Stomach (tissue), 9 donors: ENCODE data around the gene SIGLEC12. TPM values are rescaled to one million over a fixed set of nuclear protein-coding genes. Genes with fewer than 3 reads are reported as not detected.

Source experiments
- DNase-seq, 2 donors: peaks; one replicate each; pipeline versions ENCODE4 v3.0.0 to v3.0.0-alpha.2; 2013 to 2019
- H3K27ac ChIP-seq, 5 donors: fragments of 200-600 bp in 4 of 5; sonication (generic) in 4 of 5; one replicate each; pipeline ENCODE4 v1.5.1; 2013 to 2019; ENCODE audit warnings: mild to moderate bottlenecking in 1 of 5, moderate library complexity in 1 of 5
- H3K27me3 ChIP-seq, 3 donors: fragments of 200-600 bp; sonication (generic); one replicate each; pipeline ENCODE4 v1.5.1; 2017 to 2019; ENCODE audit warnings: mixed run types in 1 of 3
- H3K36me3 ChIP-seq, 4 donors: fragments of 200-600 bp; sonication (generic); 1 replicate in 3 of 4; 2 replicates in 1 of 4; pipeline ENCODE4 v1.5.1; 2016 to 2019
- H3K4me1 ChIP-seq, 4 donors: fragments of 200-600 bp; sonication (generic); one replicate each; pipeline ENCODE4 v1.5.1; 2016 to 2019
- H3K4me3 ChIP-seq, 4 donors: fragments of 200-600 bp; sonication (generic) in 3 of 4; one replicate each; pipeline ENCODE4 v1.5.1; 2016 to 2019; ENCODE audit warnings: mild to moderate bottlenecking in 1 of 4
- H3K9me3 ChIP-seq, 4 donors: fragments of 200-600 bp; sonication (generic); one replicate each; pipeline ENCODE4 v1.5.1; 2016 to 2019
- EP300 ChIP-seq: sonication (generic); formaldehyde crosslinking; IDR thresholded peaks from one replicate; pipeline ENCODE4 v1.6.1; 2017; ENCODE audit warnings: antibody characterized with exemption
- POLR2A ChIP-seq, 4 donors: fragments of 450-650 bp; IDR thresholded peaks; one replicate each; pipeline ENCODE4 v1.6.1; 2016; ENCODE audit warnings: antibody characterized with exemption in 4 of 4, control low read depth in 2 of 4, mild to moderate bottlenecking in 1 of 4, moderate library complexity in 1 of 4
- POLR2AphosphoS5 ChIP-seq, 3 donors: sonication (generic); formaldehyde crosslinking; IDR thresholded peaks; one replicate each; pipeline ENCODE4 v1.6.1; 2016; ENCODE audit warnings: antibody characterized with exemption in 3 of 3
- WGBS, 5 donors: extraction: QIAGEN DNeasy Blood & Tissue Kit in 3 of 5; methylation state at CpG; one replicate each; pipeline versions ENCODE4 v1.1.5 to v1.1.7; 2013 to 2018; 5-methylcytosine and 5-hydroxymethylcytosine counted together
- intact Hi-C: fragments of 100-400 bp; cut with DNase I; formaldehyde crosslinking; loops from one replicate; pipeline ENCODE4 v1.15.1; 2023; ENCODE audit warnings: low total_unique reads
- polyA plus RNA-seq, 3 donors: library from polyadenylated mRNA; stranded (reverse); fragments of 200-250 nt; gene quantifications; one replicate each; pipeline ENCODE4 v1.2.3, GENCODE V29; 2013
- total RNA-seq, 5 donors: library from RNA; depleted of rRNA; stranded (reverse); fragments of >200 nt; gene quantifications; one replicate each; pipeline versions ENCODE4 v1.1.0 to v1.2.3, GENCODE V29; 2014 to 2016
- TF ChIP-seq, protein P1 (sequence below), 7 experiments: fragments of 450-650 bp in 4 of 7; fragments of 200-600 bp in 3 of 7; sonication (generic) in 3 of 7; IDR thresholded peaks; one replicate each; pipeline ENCODE4 v1.5.1; 2016 to 2019; ENCODE audit warnings: antibody characterized with exemption in 7 of 7, control low read depth in 2 of 7, mild to moderate bottlenecking in 1 of 7
- donor health status: healthy with polysubstance abuse.
- donor health status: Bipolar disorder and iron deficiency.
- donor health status: healthy.

The SIGLEC12 gene
- total and polyA plus RNA-seq, 8 donors, result 0.10 to 1.2 (median 0.37) TPM; not detected in 5

DNA sequence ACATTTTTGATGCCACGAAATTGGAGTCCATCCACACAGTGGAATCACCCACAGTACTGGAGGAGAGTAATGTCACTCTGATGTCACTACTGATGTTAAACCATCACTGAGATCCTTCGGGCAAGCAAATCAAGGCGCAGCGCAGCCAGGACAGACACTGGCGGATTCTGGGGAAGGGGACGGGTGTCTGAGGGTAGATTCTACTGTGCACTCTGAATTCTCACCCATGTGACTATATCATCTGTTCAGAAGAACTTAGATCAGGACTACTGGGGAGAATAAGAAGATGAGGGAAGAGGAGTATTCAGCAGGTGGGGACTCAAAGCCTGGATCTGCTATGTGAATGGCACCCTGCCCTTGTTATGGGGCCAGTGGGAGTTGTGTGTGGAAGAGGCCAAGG lies 42.4 kb upstream of the SIGLEC12 start:
- intact Hi-C loops, result no loop called here
- WGBS, 5 donors, result 81 to 85% (median 83%) methylated on average over 6 of the region's 6 CpGs
- no peak for TF ChIP-seq EP300
- TF ChIP-seq, protein P1, sequence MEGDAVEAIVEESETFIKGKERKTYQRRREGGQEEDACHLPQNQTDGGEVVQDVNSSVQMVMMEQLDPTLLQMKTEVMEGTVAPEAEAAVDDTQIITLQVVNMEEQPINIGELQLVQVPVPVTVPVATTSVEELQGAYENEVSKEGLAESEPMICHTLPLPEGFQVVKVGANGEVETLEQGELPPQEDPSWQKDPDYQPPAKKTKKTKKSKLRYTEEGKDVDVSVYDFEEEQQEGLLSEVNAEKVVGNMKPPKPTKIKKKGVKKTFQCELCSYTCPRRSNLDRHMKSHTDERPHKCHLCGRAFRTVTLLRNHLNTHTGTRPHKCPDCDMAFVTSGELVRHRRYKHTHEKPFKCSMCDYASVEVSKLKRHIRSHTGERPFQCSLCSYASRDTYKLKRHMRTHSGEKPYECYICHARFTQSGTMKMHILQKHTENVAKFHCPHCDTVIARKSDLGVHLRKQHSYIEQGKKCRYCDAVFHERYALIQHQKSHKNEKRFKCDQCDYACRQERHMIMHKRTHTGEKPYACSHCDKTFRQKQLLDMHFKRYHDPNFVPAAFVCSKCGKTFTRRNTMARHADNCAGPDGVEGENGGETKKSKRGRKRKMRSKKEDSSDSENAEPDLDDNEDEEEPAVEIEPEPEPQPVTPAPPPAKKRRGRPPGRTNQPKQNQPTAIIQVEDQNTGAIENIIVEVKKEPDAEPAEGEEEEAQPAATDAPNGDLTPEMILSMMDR (IDR thresholded peaks at IDR 0.05), result no peak
- TF ChIP-seq POLR2A (IDR thresholded peaks at IDR 0.05), result no peak
- no peak for TF ChIP-seq POLR2AphosphoS5 (IDR thresholded peaks at IDR 0.05)
- no peak for DNase-seq
- peaks cover 0 to 78% (median 14%) of the 10 kb centered on the region in 3 donors for H3K27me3 ChIP-seq
- no peaks in the 10 kb centered on the region for H3K4me1 ChIP-seq
- H3K36me3 ChIP-seq, result no peaks in the 10 kb centered on the region
- no peak overlapping the region for H3K27ac ChIP-seq
- H3K9me3 ChIP-seq, result peaks cover 0 to 3% (median 0%) of the 10 kb centered on the region in 4 donors
- no peak overlapping the region for H3K4me3 ChIP-seq

GRCh38 chr19:51542699-51543098 lies 41.1 kb upstream of the SIGLEC12 start:
- WGBS, 5 donors, result 57 to 77% (median 69%) methylated on average over 5 of the region's 5 CpGs
- Histone ChIP-seq H3K4me1 (no peaks in the 10 kb centered on the region), H3K4me3 (no peak overlapping the region), H3K27ac (no peak overlapping the region), H3K27me3 (peaks cover 0 to 79% (median 22%) of the 10 kb centered on the region in 3 donors), H3K9me3 (no peaks in the 10 kb centered on the region), H3K36me3 (no peaks in the 10 kb centered on the region)
- TF ChIP-seq EP300 (no peak), POLR2AphosphoS5 (IDR thresholded peaks at IDR 0.05) (no peak), POLR2A (IDR thresholded peaks at IDR 0.05) (no peak)
- TF ChIP-seq, protein P1 (IDR thresholded peaks at IDR 0.05), result no peak
- intact Hi-C loops, result no loop called here
- DNase-seq, result no peak

DNA sequence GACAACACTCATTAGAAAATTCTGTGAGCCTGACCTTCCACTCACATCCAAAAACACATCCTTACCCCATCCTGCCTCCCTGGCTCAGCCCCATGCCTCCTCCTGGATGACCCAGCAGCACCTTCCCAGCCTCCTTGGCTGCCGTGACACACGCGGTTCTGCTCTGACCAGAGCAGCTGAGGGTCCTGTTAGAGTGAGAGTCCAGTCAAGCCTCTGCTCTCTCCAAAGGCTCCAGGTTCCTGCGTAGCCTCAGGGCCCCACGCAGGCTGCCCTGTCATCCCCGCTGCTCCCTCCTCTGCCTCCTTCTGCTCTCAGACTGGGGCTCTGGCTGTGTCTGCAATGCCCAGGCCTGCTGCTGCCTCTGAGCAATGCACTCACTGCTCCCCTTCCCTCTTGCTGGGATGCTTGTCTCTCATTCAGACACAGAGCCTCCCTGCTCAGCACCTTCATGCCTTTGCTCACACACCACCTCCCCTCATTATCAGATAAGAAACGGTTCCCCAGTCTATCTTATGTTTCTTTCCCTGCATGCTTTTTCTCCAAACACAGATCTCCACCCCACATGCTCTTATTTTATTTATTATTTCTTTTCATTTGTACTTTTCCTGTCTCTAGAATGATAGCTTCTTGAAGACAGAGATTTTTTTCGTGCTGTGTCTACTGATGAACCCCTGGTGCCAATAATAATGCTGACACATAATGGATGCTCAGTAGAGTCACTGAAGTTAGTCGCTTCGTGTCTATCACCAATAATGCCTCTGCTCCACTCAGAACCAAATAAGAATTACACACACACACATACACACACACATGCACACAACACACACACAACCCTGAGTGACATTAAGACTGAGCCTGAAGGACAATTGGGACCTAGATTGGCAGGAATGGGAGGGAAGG lies 40.1 kb upstream of the SIGLEC12 start:
- no peaks in the 10 kb centered on the region for H3K9me3 ChIP-seq
- no peak overlapping the region for H3K27ac ChIP-seq
- no peaks in the 10 kb centered on the region for H3K36me3 ChIP-seq
- WGBS, 5 donors, result 50 to 66% (median 57%) methylated on average over 10 of the region's 10 CpGs
- no peak overlapping the region for H3K4me3 ChIP-seq
- peaks cover 0 to 79% (median 24%) of the 10 kb centered on the region in 3 donors for H3K27me3 ChIP-seq
- no peak for TF ChIP-seq POLR2AphosphoS5 (IDR thresholded peaks at IDR 0.05)
- TF ChIP-seq POLR2A (IDR thresholded peaks at IDR 0.05), result no peak
- TF ChIP-seq, protein P1 (IDR thresholded peaks at IDR 0.05), result no peak
- TF ChIP-seq EP300, result no peak
- no peak for DNase-seq
- no peaks in the 10 kb centered on the region for H3K4me1 ChIP-seq
- intact Hi-C loops, result no loop called here

DNA sequence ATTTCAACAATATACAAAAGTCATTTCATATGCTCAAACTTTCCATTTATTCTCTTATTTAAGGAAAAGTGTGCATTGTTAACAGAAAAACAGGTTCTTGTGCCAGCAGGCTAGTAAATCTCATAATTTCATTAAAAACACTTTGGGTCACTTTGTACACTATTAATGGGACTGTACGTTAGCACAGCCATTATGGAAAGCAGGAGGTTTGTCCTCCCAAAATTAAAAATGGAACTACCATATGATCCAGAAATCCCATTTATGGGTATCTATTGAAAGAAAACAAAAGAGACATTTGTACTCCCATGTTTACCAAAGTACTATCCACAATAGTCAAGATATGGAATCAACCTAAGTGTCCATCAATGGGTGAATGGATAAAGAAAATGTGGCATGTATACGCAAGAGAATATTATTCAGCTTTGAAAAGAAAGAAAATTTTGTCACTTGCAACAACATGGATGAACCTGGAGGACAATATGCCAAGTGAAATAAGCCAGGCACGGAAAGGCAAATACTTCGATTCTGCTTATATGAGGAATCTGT lies 38.3 kb upstream of the SIGLEC12 start:
- 77 to 88% (median 83%) methylated on average over 4 of the region's 4 CpGs for WGBS, 5 donors
- Histone ChIP-seq H3K27me3 (peaks cover 0 to 64% (median 24%) of the 10 kb centered on the region in 3 donors), H3K4me3 (no peak overlapping the region), H3K9me3 (peaks cover 0 to 13% (median 0%) of the 10 kb centered on the region in 4 donors), H3K36me3 (no peaks in the 10 kb centered on the region), H3K4me1 (no peaks in the 10 kb centered on the region), H3K27ac (no peak overlapping the region)
- no peak for TF ChIP-seq EP300
- TF ChIP-seq, protein P1 (IDR thresholded peaks at IDR 0.05), result no peak
- TF ChIP-seq POLR2AphosphoS5 (IDR thresholded peaks at IDR 0.05), result no peak
- intact Hi-C loops, result no loop called here
- DNase-seq, result no peak
